HG03432 (cell line): ENCODE measurements around the gene PLXNA4.
"Not testable (repeated sequence)": the region's sequence is repeated elsewhere in the genome, so short reads cannot be mapped to it uniquely, and the experiment has no call there.

Experiments used
- ATAC-seq: cut with Tn5 transposase; IDR thresholded peaks from one replicate; pipeline ENCODE4 v1.9.1; 2021; ENCODE audit warnings: mild to moderate bottlenecking, moderate library complexity; ENCODE audit not compliant: unreplicated experiment

PLXNA4 gene

GRCh38 chr7:132575982-132576720 is at the start of gene PLXNA4:
PLXNA4 (minus strand) TSS chr7:132576470; CDS start chr7:132508693, 67,777 bp downstream.
- no peak for ATAC-seq

- no peak for ATAC-seq
Observed at GRCh38 chr7:132625651-132626050, 49.4 kb upstream of the PLXNA4 start.

GRCh38 chr7:132622081-132622480 is 45.8 kb upstream of the PLXNA4 start:
- no peak for ATAC-seq

GRCh38 chr7:132619967-132620366 is 43.7 kb upstream of the PLXNA4 start:
- no peak for ATAC-seq

- ATAC-seq = no peak
Observed at GRCh38 chr7:132618956-132619305, 42.7 kb upstream of the PLXNA4 start.

GRCh38 chr7:132618271-132618955 is 42.1 kb upstream of the PLXNA4 start:
- ATAC-seq = no peak

- no peak for ATAC-seq
Observed at GRCh38 chr7:132614428-132615318, 38.4 kb upstream of the PLXNA4 start.

- ATAC-seq = no peak
Observed at GRCh38 chr7:132613737-132614136, 37.5 kb upstream of the PLXNA4 start.

- ATAC-seq = no peak
Observed at GRCh38 chr7:132610995-132611394, 34.7 kb upstream of the PLXNA4 start.

GRCh38 chr7:132609906-132610520 is 33.7 kb upstream of the PLXNA4 start:
- ATAC-seq = no peak

- no peak for ATAC-seq
Observed at GRCh38 chr7:132609222-132609621, 33.0 kb upstream of the PLXNA4 start.

- no peak for ATAC-seq
Observed at GRCh38 chr7:132608523-132608922, 32.3 kb upstream of the PLXNA4 start.

GRCh38 chr7:132607656-132608055 is 31.4 kb upstream of the PLXNA4 start:
- no peak for ATAC-seq

- ATAC-seq = no peak
Observed at GRCh38 chr7:132604121-132604520, 27.9 kb upstream of the PLXNA4 start.

GRCh38 chr7:132603220-132603833 is 27.1 kb upstream of the PLXNA4 start:
- ATAC-seq = no peak

- no peak for ATAC-seq
Observed at GRCh38 chr7:132601783-132602182, 25.5 kb upstream of the PLXNA4 start.

GRCh38 chr7:132596588-132596987 is 20.3 kb upstream of the PLXNA4 start:
- no peak for ATAC-seq

- ATAC-seq = not testable (repeated sequence)
Observed at GRCh38 chr7:132594741-132595140, 18.5 kb upstream of the PLXNA4 start.

- no peak for ATAC-seq
Observed at GRCh38 chr7:132592936-132593335, 16.7 kb upstream of the PLXNA4 start.

- ATAC-seq = no peak
Observed at GRCh38 chr7:132592231-132592920, 16.1 kb upstream of the PLXNA4 start.
